ENCODE measurements around the gene RPN2. TPM values are rescaled to one million over a fixed set of nuclear protein-coding genes. Genes with fewer than 3 reads are reported as not detected.

RPN2 gene
- total and polyA plus RNA-seq, 2 of the 13 experiments (the other 11 are each of a cell fraction or from before 2014, with no cell fraction given) = 587 to 1,818 TPM

DNA sequence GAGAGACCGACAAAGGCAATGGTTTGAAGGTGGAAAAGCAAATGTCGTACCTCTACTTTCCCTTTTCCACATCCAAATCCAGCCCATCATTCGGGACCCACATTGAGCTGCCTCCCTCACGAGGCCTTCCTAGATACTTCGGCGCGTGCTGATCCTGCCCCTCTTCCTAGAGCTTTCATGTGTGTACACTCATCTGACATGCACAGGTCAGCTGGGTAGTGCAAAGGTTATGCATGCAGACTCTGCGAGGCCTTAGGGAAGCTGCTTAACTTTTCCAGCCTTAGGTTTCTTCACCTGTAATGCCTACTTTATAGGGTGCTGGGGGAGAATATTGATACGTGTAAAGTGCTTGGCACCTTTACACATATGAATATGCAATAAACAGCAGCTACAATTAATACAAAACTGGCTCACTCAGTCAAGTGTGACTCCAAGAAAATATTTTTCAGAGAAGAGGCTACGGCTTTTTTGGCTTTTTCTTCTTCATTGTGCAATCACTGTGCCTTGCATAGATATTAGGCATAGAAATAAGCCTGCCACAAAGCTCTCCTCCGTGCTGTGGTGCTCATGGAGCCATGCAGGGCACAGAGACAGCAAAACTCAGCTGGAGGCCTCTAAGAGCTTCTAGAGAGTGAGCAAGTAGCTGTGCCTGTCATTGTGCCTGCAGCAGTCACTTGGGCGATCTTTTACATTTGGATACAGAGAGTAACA lies 106.7 kb downstream of the RPN2 start (continued):
- TF ChIP-seq, protein P1, sequence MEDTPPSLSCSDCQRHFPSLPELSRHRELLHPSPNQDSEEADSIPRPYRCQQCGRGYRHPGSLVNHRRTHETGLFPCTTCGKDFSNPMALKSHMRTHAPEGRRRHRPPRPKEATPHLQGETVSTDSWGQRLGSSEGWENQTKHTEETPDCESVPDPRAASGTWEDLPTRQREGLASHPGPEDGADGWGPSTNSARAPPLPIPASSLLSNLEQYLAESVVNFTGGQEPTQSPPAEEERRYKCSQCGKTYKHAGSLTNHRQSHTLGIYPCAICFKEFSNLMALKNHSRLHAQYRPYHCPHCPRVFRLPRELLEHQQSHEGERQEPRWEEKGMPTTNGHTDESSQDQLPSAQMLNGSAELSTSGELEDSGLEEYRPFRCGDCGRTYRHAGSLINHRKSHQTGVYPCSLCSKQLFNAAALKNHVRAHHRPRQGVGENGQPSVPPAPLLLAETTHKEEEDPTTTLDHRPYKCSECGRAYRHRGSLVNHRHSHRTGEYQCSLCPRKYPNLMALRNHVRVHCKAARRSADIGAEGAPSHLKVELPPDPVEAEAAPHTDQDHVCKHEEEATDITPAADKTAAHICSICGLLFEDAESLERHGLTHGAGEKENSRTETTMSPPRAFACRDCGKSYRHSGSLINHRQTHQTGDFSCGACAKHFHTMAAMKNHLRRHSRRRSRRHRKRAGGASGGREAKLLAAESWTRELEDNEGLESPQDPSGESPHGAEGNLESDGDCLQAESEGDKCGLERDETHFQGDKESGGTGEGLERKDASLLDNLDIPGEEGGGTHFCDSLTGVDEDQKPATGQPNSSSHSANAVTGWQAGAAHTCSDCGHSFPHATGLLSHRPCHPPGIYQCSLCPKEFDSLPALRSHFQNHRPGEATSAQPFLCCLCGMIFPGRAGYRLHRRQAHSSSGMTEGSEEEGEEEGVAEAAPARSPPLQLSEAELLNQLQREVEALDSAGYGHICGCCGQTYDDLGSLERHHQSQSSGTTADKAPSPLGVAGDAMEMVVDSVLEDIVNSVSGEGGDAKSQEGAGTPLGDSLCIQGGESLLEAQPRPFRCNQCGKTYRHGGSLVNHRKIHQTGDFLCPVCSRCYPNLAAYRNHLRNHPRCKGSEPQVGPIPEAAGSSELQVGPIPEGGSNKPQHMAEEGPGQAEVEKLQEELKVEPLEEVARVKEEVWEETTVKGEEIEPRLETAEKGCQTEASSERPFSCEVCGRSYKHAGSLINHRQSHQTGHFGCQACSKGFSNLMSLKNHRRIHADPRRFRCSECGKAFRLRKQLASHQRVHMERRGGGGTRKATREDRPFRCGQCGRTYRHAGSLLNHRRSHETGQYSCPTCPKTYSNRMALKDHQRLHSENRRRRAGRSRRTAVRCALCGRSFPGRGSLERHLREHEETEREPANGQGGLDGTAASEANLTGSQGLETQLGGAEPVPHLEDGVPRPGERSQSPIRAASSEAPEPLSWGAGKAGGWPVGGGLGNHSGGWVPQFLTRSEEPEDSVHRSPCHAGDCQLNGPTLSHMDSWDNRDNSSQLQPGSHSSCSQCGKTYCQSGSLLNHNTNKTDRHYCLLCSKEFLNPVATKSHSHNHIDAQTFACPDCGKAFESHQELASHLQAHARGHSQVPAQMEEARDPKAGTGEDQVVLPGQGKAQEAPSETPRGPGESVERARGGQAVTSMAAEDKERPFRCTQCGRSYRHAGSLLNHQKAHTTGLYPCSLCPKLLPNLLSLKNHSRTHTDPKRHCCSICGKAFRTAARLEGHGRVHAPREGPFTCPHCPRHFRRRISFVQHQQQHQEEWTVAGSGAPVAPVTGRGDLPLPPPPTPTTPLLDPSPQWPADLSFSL (CRISPR knock-in tag; IDR thresholded peaks at IDR 0.05) = no peak
- TF ChIP-seq NFIC (IDR thresholded peaks at IDR 0.05; ENCODE audit: low read length) (no peak), STAT5B (CRISPR knock-in tag; IDR thresholded peaks at IDR 0.05) (no peak), ZNF44 (CRISPR knock-in tag; IDR thresholded peaks at IDR 0.05) (no peak), ZNF143 (CRISPR knock-in tag; IDR thresholded peaks at IDR 0.05) (no peak), ZNF556 (CRISPR knock-in tag; IDR thresholded peaks at IDR 0.05; ENCODE audit: borderline replicate concordance) (peak; percentile 45; the same call in 1 of the 2 replicates)
- TF ChIP-seq, protein P2, sequence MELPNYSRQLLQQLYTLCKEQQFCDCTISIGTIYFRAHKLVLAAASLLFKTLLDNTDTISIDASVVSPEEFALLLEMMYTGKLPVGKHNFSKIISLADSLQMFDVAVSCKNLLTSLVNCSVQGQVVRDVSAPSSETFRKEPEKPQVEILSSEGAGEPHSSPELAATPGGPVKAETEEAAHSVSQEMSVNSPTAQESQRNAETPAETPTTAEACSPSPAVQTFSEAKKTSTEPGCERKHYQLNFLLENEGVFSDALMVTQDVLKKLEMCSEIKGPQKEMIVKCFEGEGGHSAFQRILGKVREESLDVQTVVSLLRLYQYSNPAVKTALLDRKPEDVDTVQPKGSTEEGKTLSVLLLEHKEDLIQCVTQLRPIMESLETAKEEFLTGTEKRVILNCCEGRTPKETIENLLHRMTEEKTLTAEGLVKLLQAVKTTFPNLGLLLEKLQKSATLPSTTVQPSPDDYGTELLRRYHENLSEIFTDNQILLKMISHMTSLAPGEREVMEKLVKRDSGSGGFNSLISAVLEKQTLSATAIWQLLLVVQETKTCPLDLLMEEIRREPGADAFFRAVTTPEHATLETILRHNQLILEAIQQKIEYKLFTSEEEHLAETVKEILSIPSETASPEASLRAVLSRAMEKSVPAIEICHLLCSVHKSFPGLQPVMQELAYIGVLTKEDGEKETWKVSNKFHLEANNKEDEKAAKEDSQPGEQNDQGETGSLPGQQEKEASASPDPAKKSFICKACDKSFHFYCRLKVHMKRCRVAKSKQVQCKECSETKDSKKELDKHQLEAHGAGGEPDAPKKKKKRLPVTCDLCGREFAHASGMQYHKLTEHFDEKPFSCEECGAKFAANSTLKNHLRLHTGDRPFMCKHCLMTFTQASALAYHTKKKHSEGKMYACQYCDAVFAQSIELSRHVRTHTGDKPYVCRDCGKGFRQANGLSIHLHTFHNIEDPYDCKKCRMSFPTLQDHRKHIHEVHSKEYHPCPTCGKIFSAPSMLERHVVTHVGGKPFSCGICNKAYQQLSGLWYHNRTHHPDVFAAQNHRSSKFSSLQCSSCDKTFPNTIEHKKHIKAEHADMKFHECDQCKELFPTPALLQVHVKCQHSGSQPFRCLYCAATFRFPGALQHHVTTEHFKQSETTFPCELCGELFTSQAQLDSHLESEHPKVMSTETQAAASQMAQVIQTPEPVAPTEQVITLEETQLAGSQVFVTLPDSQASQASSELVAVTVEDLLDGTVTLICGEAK (IDR thresholded peaks at IDR 0.05) = no peak
- TF ChIP-seq, protein P2 (CRISPR knock-in tag; IDR thresholded peaks at IDR 0.05) = peak; percentile 76
- TF ChIP-seq, protein P3, sequence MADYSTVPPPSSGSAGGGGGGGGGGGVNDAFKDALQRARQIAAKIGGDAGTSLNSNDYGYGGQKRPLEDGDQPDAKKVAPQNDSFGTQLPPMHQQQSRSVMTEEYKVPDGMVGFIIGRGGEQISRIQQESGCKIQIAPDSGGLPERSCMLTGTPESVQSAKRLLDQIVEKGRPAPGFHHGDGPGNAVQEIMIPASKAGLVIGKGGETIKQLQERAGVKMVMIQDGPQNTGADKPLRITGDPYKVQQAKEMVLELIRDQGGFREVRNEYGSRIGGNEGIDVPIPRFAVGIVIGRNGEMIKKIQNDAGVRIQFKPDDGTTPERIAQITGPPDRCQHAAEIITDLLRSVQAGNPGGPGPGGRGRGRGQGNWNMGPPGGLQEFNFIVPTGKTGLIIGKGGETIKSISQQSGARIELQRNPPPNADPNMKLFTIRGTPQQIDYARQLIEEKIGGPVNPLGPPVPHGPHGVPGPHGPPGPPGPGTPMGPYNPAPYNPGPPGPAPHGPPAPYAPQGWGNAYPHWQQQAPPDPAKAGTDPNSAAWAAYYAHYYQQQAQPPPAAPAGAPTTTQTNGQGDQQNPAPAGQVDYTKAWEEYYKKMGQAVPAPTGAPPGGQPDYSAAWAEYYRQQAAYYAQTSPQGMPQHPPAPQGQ (CRISPR knock-in tag; IDR thresholded peaks at IDR 0.05; ENCODE audit: borderline replicate concordance) = no peak

All from HepG2 (cell line).